ENCODE data around the gene LAMTOR1.
"Not testable (repeated sequence)": the region's sequence is repeated elsewhere in the genome, so short reads cannot be mapped to it uniquely, and the experiment has no call there.

LAMTOR1 gene

GRCh38 chr11:72142543-72142942 is 39.4 kb upstream of the LAMTOR1 start:
- H3K79me1 ChIP-seq (ENCODE audit: low read length); H3K23ac ChIP-seq (ENCODE audit: low read length); H3K36me3 ChIP-seq (ENCODE audit: control insufficient read depth in 1 of 2, insufficient read depth in 2 of 2, low read length in 2 of 2); H4K8ac ChIP-seq (ENCODE audit: low read depth, low read length); H3K27me3 ChIP-seq (ENCODE audit: insufficient read depth, low read length); H3K4me1 ChIP-seq (ENCODE audit: control insufficient read depth in 1 of 2, insufficient read depth in 2 of 2, low read length in 2 of 2); DNase-seq; H4K91ac ChIP-seq (ENCODE audit: low read depth, low read length); H2BK5ac ChIP-seq (ENCODE audit: low read depth, low read length, poor library complexity); H3K4me2 ChIP-seq (ENCODE audit: low read length); H3K9me3 ChIP-seq (ENCODE audit: insufficient read depth, low read depth, low read length); H3K18ac ChIP-seq (ENCODE audit: low read length); H3K27ac ChIP-seq (ENCODE audit: low read depth, low read length); H2AFZ ChIP-seq (ENCODE audit: insufficient read depth, low read length, poor library complexity); H3K9ac ChIP-seq (ENCODE audit: low read length); H2BK12ac ChIP-seq (ENCODE audit: low read length); H3K79me2 ChIP-seq (ENCODE audit: control insufficient read depth, insufficient read depth, low read length, poor library complexity); H3K4ac ChIP-seq (ENCODE audit: low read depth, low read length); H3K4me3 ChIP-seq (ENCODE audit: low read depth, low read length); H3K14ac ChIP-seq (ENCODE audit: low read length); H2AK5ac ChIP-seq (ENCODE audit: low read length); H4K12ac ChIP-seq (ENCODE audit: low read depth, low read length); H2BK120ac ChIP-seq (ENCODE audit: insufficient read depth, low read length, poor library complexity): not testable (repeated sequence)
- no CpG with 5 or more reads among the region's 1 CpG for WGBS (ENCODE audit: extremely low coverage, insufficient coverage, insufficient read length)

GRCh38 chr11:72142086-72142485 is 39.0 kb upstream of the LAMTOR1 start:
- H3K4me1 ChIP-seq (ENCODE audit: control insufficient read depth in 1 of 2, insufficient read depth in 2 of 2, low read length in 2 of 2); H2BK5ac ChIP-seq (ENCODE audit: low read depth, low read length, poor library complexity); H3K14ac ChIP-seq (ENCODE audit: low read length); H3K4me2 ChIP-seq (ENCODE audit: low read length); H3K79me1 ChIP-seq (ENCODE audit: low read length); H2BK120ac ChIP-seq (ENCODE audit: insufficient read depth, low read length, poor library complexity); H3K18ac ChIP-seq (ENCODE audit: low read length); H4K8ac ChIP-seq (ENCODE audit: low read depth, low read length); H3K36me3 ChIP-seq (ENCODE audit: control insufficient read depth in 1 of 2, insufficient read depth in 2 of 2, low read length in 2 of 2); H3K23ac ChIP-seq (ENCODE audit: low read length); H3K4ac ChIP-seq (ENCODE audit: low read depth, low read length); H4K91ac ChIP-seq (ENCODE audit: low read depth, low read length); H3K79me2 ChIP-seq (ENCODE audit: control insufficient read depth, insufficient read depth, low read length, poor library complexity); H2BK12ac ChIP-seq (ENCODE audit: low read length); H3K9ac ChIP-seq (ENCODE audit: low read length); H2AK5ac ChIP-seq (ENCODE audit: low read length); H3K4me3 ChIP-seq (ENCODE audit: low read depth, low read length); H2AFZ ChIP-seq (ENCODE audit: insufficient read depth, low read length, poor library complexity); H3K27me3 ChIP-seq (ENCODE audit: insufficient read depth, low read length); H3K27ac ChIP-seq (ENCODE audit: low read depth, low read length); H4K12ac ChIP-seq (ENCODE audit: low read depth, low read length); H3K9me3 ChIP-seq (ENCODE audit: insufficient read depth, low read depth, low read length): not testable (repeated sequence)
- WGBS (ENCODE audit: extremely low coverage, insufficient coverage, insufficient read length) = no CpG with 5 or more reads among the region's 1 CpG
- DNase-seq = peak in 1 of 2 donors; percentile 25

- Histone ChIP-seq H3K27me3 (ENCODE audit: insufficient read depth, low read length) (no peaks in the 10 kb centered on the region), H3K18ac (ENCODE audit: low read length) (no peak overlapping the region), H3K23ac (ENCODE audit: low read length) (no peak overlapping the region), H3K9ac (ENCODE audit: low read length) (no peak overlapping the region), H3K4me1 (ENCODE audit: control insufficient read depth in 1 of 2, insufficient read depth in 2 of 2, low read length in 2 of 2) (no peaks in the 10 kb centered on the region), H3K4me3 (ENCODE audit: low read depth, low read length) (no peak overlapping the region), H3K79me1 (ENCODE audit: low read length) (no peaks in the 10 kb centered on the region), H3K27ac (ENCODE audit: low read depth, low read length) (no peak overlapping the region), H3K14ac (ENCODE audit: low read length) (no peak overlapping the region), H2AFZ (ENCODE audit: insufficient read depth, low read length, poor library complexity) (no peak overlapping the region), H2BK5ac (ENCODE audit: low read depth, low read length, poor library complexity) (no peak overlapping the region), H2AK5ac (ENCODE audit: low read length) (no peak overlapping the region), H4K8ac (ENCODE audit: low read depth, low read length) (no peak overlapping the region), H3K4ac (ENCODE audit: low read depth, low read length) (no peak overlapping the region), H3K36me3 (ENCODE audit: control insufficient read depth in 1 of 2, insufficient read depth in 2 of 2, low read length in 2 of 2) (no peaks in the 10 kb centered on the region), H3K79me2 (ENCODE audit: control insufficient read depth, insufficient read depth, low read length, poor library complexity) (no peaks in the 10 kb centered on the region), H4K91ac (ENCODE audit: low read depth, low read length) (no peak overlapping the region), H3K4me2 (ENCODE audit: low read length) (no peak overlapping the region), H3K9me3 (ENCODE audit: insufficient read depth, low read depth, low read length) (peaks cover 2% of the 10 kb centered on the region), H2BK120ac (ENCODE audit: insufficient read depth, low read length, poor library complexity) (no peak overlapping the region), H4K12ac (ENCODE audit: low read depth, low read length) (no peak overlapping the region), H2BK12ac (ENCODE audit: low read length) (no peak overlapping the region)
- WGBS (ENCODE audit: extremely low coverage, insufficient coverage, insufficient read length) = no CpG with 5 or more reads among the region's 3 CpGs
- peak; percentile 67 to 89 for DNase-seq
These were observed 38.0 kb upstream of the LAMTOR1 start for GRCh38 chr11:72141066-72141465.

GRCh38 chr11:72140661-72141060 is 37.6 kb upstream of the LAMTOR1 start:
- Histone ChIP-seq H3K27ac (ENCODE audit: low read depth, low read length) (no peak overlapping the region), H3K27me3 (ENCODE audit: insufficient read depth, low read length) (no peaks in the 10 kb centered on the region), H2BK120ac (ENCODE audit: insufficient read depth, low read length, poor library complexity) (no peak overlapping the region), H3K79me1 (ENCODE audit: low read length) (no peaks in the 10 kb centered on the region), H3K79me2 (ENCODE audit: control insufficient read depth, insufficient read depth, low read length, poor library complexity) (no peaks in the 10 kb centered on the region), H4K8ac (ENCODE audit: low read depth, low read length) (no peak overlapping the region), H3K4me2 (ENCODE audit: low read length) (no peak overlapping the region), H3K23ac (ENCODE audit: low read length) (no peak overlapping the region), H3K4ac (ENCODE audit: low read depth, low read length) (no peak overlapping the region), H2AK5ac (ENCODE audit: low read length) (no peak overlapping the region), H2AFZ (ENCODE audit: insufficient read depth, low read length, poor library complexity) (no peak overlapping the region), H3K14ac (ENCODE audit: low read length) (no peak overlapping the region), H3K4me3 (ENCODE audit: low read depth, low read length) (no peak overlapping the region), H3K4me1 (ENCODE audit: control insufficient read depth in 1 of 2, insufficient read depth in 2 of 2, low read length in 2 of 2) (no peaks in the 10 kb centered on the region), H3K9ac (ENCODE audit: low read length) (no peak overlapping the region), H3K36me3 (ENCODE audit: control insufficient read depth in 1 of 2, insufficient read depth in 2 of 2, low read length in 2 of 2) (no peaks in the 10 kb centered on the region), H2BK12ac (ENCODE audit: low read length) (no peak overlapping the region), H4K12ac (ENCODE audit: low read depth, low read length) (no peak overlapping the region), H2BK5ac (ENCODE audit: low read depth, low read length, poor library complexity) (no peak overlapping the region), H4K91ac (ENCODE audit: low read depth, low read length) (no peak overlapping the region), H3K18ac (ENCODE audit: low read length) (no peak overlapping the region), H3K9me3 (ENCODE audit: insufficient read depth, low read depth, low read length) (peaks cover 2% of the 10 kb centered on the region)
- no CpG with 5 or more reads among the region's 2 CpGs for WGBS (ENCODE audit: extremely low coverage, insufficient coverage, insufficient read length)
- no peak for DNase-seq

Data from trophoblast cell (in vitro differentiated cells and primary cell).